AG09319 (cell line): ENCODE results near the gene MVB12B.

Experiments
- DNase-seq: peaks from one replicate; pipeline ENCODE4 v3.0.0-alpha.2; 2010; ENCODE audit warnings: low read depth; ENCODE audit errors: extremely low read depth
- TF ChIP-seq, protein P1 (sequence below): IDR thresholded peaks from 2 replicates; pipeline ENCODE4 v1.5.1; 2011; ENCODE audit warnings: low read depth, mild to moderate bottlenecking, inconsistent platforms, low read length, moderate library complexity

MVB12B gene

DNA sequence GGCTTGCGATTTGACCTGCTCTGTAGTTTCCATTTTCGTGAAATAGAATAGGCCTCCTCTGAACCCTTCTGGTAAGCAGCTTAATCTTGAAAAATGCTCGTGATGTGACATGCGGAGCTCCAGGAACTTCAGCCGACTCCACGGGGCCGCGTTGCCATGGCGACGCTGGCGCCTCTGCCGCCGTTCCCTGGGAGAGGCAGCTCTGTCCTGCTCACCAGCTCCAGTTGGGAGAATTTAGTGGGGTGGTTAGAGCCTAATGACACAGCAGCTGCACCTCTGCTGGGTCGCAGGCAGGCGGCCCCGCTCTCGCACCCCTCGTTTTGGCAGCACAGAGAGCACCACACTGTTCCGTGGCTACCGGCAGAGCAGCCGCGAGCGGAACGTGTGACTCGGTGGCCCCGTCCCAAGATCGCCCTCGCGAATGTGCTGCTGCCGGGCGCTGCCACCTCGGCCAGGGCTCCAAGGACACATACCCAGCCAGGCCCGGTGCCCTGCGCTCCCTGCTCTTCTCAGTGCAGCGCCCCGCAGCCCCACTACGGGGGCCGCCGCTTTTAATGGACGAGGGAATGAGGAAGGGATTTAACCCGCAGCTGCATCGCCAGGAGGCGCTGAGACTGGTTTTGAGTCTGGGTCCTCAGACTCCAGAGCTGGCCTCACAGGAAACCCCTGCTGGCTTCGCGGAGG lies 155.9 kb downstream of the MVB12B start:
- no peak for DNase-seq
- TF ChIP-seq, protein P1, sequence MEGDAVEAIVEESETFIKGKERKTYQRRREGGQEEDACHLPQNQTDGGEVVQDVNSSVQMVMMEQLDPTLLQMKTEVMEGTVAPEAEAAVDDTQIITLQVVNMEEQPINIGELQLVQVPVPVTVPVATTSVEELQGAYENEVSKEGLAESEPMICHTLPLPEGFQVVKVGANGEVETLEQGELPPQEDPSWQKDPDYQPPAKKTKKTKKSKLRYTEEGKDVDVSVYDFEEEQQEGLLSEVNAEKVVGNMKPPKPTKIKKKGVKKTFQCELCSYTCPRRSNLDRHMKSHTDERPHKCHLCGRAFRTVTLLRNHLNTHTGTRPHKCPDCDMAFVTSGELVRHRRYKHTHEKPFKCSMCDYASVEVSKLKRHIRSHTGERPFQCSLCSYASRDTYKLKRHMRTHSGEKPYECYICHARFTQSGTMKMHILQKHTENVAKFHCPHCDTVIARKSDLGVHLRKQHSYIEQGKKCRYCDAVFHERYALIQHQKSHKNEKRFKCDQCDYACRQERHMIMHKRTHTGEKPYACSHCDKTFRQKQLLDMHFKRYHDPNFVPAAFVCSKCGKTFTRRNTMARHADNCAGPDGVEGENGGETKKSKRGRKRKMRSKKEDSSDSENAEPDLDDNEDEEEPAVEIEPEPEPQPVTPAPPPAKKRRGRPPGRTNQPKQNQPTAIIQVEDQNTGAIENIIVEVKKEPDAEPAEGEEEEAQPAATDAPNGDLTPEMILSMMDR = no peak

DNA sequence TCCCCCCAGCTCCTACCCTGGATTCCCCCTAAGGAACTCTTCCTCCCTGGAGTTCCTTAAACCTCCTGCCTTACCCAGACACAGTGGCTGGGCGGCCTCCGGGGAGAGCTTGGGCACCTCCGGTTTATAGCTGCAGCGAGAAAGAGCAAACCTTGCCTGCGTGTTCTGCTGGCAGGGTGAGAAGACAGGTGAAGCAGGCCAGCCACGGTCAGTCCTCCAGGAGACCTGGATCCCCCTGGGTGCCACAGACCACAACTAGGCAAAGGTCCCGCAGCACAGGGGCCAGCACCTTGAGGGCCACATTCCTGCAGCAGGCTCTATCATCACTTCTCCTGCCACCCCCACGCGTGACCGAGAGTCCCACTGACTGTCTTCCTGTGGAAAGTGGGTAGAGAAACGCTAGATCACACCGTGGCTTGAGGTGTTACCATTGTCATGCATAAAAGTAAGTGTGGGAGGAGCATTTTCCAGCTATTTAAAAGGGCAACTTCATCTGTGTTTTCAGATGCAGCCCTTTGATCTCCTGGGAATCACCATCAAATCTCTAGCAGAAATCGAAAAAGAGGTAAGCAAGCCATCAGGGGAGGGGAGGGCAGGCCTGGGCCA lies 156.9 kb downstream of the MVB12B start:
- TF ChIP-seq, protein P1 = no peak
- DNase-seq = no peak

DNA sequence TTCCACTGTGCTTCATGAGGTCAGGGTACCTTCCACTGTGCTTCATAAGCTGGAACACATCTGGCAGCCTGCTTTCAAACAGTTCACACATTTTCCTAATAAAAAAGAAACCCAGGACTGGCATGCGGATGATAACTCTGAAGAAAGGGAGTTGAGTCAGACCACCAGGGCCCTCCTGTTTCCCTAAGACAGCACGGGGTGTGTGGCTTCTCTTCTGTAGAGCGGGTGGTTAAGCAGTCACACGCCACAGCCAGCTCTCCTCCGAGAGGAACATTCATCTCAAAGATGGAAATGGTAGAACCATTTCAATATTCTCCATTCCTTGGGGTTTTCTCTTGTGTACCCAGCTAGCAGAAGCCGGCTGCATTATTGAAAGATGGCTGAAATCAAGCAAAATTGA lies 159.0 kb downstream of the MVB12B start:
- DNase-seq = no peak
- TF ChIP-seq, protein P1 = no peak

DNA sequence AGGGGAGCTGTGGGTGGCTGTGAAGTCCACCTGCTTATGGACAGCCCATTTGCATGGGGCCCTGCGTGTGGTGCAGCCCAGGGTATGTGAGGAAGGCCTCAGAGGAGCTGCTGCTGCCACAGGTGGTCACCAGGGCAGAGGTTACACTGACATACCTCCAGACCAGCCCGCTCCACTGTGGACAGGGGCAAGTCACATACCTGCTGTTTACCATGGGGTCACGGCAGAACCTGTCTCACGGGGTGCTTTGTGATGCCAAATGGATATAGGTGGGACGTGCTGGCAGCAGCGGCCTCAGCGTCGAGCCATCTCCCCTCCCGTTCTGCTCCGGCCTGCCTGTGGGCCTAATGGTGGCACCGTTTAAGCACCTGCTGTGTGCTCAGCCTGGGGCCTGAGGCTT lies 159.6 kb downstream of the MVB12B start:
- DNase-seq = no peak

DNA sequence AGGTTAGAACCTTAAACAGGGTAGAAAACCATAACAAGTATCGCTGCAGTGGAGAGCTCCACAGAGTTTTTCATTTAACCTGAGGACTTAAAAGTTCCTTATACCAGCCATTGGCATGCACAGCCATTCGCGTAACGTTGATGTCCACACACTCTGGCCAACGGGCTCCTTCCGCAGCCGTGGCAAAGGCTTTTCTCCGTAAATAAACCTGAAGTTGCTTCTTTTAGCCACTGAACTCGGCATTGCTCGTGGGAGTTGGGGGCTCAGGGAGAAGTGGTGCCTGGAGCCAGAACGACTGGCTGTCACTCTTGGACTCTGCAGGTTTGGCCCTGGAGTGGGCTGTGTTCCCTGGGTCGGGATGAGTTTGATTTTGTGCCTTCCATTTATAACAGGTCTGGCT lies 161.2 kb downstream of the MVB12B start:
- no peak for DNase-seq
- TF ChIP-seq, protein P1 = no peak

More for the DNA sequence above, 159.6 kb downstream of the MVB12B start:
- TF ChIP-seq, protein P1 = no peak

DNA sequence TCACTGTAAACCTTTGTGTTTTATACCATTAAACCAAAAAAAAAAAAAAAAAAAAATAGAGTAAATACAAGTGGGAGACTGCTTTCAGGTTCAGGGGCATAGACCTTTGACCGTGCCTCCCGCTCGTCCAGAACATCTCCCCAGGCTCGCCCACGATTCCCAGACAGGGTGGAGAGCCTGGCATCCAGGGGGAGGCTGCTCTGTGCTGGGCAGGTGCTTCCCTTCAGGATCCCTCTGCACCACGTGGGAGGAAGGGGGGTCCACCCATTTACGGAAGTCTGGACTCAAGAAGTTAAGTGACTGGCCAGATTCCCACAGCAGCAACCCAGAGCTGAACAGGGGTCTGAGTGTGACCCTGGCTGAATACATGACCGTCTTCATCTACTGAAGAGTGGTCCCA lies 161.7 kb downstream of the MVB12B start:
- TF ChIP-seq, protein P1 = no peak
- no peak for DNase-seq

DNA sequence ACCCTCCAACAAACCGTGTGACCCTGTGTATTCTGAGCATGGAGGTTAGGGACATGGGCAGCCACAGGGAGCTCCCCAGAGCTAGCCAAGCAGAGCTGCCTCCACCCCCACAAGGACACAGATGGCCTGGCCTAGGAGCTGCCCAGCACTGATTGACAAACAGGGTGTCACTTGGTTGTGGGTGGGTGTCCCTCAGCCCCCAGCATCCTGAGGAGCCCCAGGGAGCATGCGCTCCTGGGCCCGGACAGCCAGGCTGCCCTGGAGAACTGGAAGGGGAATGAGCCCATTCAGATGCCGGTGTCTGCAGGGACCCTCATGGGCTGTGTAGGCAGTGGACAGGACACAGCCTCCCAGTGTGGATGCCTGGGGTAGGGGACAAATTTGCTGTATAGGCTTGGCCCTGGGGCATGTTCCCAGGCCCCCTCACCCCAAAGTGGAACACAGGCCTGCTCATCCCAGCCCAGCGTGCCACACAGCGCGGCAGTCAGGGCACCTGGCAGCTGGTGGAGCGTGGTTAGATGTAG lies 162.3 kb downstream of the MVB12B start:
- TF ChIP-seq, protein P1 = no peak
- no peak for DNase-seq
